Measurements from ENCODE around the gene BMP7.

DNA sequence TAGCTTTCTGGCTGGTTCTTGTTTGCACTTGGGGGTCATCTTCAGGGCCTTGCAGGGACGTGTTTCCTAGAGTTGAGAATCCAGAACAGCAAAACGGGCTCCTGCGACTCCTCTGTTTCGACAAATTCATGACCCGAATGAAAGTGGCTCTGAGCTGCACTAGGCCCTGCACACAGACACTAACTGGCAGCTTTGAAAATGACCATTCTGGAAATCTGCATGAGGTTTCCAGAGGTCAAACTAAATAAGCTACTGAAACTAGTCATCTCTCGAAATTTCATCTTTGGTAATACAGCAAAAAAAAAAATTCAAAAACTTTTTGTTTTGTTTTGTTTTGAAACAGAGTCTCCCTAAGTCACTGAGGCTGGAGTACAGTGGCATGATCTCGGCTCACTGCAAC, 15.5 kb upstream of the BMP7 start:
- TF ChIP-seq, protein P1, sequence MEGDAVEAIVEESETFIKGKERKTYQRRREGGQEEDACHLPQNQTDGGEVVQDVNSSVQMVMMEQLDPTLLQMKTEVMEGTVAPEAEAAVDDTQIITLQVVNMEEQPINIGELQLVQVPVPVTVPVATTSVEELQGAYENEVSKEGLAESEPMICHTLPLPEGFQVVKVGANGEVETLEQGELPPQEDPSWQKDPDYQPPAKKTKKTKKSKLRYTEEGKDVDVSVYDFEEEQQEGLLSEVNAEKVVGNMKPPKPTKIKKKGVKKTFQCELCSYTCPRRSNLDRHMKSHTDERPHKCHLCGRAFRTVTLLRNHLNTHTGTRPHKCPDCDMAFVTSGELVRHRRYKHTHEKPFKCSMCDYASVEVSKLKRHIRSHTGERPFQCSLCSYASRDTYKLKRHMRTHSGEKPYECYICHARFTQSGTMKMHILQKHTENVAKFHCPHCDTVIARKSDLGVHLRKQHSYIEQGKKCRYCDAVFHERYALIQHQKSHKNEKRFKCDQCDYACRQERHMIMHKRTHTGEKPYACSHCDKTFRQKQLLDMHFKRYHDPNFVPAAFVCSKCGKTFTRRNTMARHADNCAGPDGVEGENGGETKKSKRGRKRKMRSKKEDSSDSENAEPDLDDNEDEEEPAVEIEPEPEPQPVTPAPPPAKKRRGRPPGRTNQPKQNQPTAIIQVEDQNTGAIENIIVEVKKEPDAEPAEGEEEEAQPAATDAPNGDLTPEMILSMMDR (IDR thresholded peaks at IDR 0.05), result no peak
- no peak for TF ChIP-seq POLR2AphosphoS5 (IDR thresholded peaks at IDR 0.05)
